GM10266 (cell line): ENCODE results near the gene NUCB1.
"Not testable (repeated sequence)": the region's sequence is repeated elsewhere in the genome, so short reads cannot be mapped to it uniquely, and the experiment has no call there.

Source experiments
- DNase-seq: peaks from one replicate; pipeline ENCODE4 v3.0.0; 2012; ENCODE audit errors: extremely low spot score
- TF ChIP-seq, protein P1 (sequence below): IDR thresholded peaks from 2 replicates; pipeline ENCODE4 v1.5.1; 2012; ENCODE audit warnings: mild to moderate bottlenecking, low read depth; ENCODE audit not compliant: control insufficient read depth, insufficient read depth; ENCODE audit errors: missing control alignments

The NUCB1 gene

GRCh38 chr19:48921721-48922500 is 21.8 kb downstream of the NUCB1 start:
- no peak for DNase-seq
- TF ChIP-seq, protein P1, sequence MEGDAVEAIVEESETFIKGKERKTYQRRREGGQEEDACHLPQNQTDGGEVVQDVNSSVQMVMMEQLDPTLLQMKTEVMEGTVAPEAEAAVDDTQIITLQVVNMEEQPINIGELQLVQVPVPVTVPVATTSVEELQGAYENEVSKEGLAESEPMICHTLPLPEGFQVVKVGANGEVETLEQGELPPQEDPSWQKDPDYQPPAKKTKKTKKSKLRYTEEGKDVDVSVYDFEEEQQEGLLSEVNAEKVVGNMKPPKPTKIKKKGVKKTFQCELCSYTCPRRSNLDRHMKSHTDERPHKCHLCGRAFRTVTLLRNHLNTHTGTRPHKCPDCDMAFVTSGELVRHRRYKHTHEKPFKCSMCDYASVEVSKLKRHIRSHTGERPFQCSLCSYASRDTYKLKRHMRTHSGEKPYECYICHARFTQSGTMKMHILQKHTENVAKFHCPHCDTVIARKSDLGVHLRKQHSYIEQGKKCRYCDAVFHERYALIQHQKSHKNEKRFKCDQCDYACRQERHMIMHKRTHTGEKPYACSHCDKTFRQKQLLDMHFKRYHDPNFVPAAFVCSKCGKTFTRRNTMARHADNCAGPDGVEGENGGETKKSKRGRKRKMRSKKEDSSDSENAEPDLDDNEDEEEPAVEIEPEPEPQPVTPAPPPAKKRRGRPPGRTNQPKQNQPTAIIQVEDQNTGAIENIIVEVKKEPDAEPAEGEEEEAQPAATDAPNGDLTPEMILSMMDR: no peak

DNA sequence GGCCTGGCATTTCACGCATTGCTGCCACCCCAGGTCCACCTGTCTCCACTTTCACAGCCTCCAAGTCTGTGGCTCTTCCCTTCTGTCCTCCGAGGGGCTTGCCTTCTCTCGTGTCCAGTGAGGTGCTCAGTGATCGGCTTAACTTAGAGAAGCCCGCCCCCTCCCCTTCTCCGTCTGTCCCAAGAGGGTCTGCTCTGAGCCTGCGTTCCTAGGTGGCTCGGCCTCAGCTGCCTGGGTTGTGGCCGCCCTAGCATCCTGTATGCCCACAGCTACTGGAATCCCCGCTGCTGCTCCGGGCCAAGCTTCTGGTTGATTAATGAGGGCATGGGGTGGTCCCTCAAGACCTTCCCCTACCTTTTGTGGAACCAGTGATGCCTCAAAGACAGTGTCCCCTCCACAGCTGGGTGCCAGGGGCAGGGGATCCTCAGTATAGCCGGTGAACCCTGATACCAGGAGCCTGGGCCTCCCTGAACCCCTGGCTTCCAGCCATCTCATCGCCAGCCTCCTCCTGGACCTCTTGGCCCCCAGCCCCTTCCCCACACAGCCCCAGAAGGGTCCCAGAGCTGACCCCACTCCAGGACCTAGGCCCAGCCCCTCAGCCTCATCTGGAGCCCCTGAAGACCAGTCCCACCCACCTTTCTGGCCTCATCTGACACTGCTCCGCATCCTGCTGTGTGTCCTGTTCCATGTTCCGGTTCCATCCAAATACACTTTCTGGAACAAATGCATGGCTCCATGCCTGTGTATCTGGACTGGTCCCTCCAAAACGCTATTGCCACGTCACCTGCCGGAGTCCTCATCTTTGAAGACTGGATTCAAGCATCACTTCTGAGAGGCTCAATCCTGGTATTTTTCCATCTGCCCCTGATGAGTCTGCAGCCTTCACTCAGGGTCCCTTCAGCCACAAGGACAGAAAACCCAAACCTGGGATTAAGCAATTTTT is 22.7 kb downstream of the NUCB1 start:
- DNase-seq: no peak
- TF ChIP-seq, protein P1: no peak

DNA sequence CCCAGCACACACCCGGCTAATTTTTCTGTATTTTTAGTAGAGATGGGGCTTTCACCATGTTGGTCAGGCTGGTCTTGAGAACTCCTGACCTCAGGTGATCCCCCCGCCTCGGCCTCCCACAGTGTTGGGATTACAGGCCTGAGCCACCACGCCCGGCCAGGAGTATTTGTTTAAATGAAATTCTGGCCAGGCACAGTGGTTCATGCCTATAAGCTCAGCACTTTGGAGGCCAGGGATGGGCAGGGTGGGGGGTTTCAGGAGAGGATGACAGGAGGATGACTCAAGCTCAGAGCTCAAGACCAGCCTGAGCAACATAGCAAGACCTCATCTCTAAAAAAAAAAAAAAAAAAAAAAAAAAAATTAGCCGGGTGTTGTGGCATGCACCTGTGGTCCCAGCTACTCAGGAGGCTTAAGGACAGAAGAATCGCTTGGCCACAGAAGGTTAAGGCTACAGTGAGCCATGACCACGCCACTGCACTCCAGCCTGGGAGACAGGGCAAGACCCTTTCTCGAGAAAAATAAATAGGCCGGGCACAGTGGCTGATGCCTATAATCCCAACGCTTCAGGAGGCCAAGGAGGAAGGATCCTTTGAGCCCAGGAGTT is 25.2 kb downstream of the NUCB1 start:
- DNase-seq: no peak
- TF ChIP-seq, protein P1: no peak

GRCh38 chr19:48925890-48926289 is 25.8 kb downstream of the NUCB1 start:
- DNase-seq: not testable (repeated sequence)

- TF ChIP-seq, protein P1: no peak
- DNase-seq: no peak
These were observed 26.8 kb downstream of the NUCB1 start for GRCh38 chr19:48926909-48927308.

GRCh38 chr19:48927692-48928091 is 27.6 kb downstream of the NUCB1 start:
- DNase-seq: not testable (repeated sequence)

- DNase-seq: no peak
- TF ChIP-seq, protein P1: no peak
These were observed 28.3 kb downstream of the NUCB1 start for GRCh38 chr19:48928164-48929025.
